SK-N-SH (cell line): ENCODE results near the gene CSHL1.
"Not testable (repeated sequence)": the region's sequence is repeated elsewhere in the genome, so short reads cannot be mapped to it uniquely, and the experiment has no call there.

Experiments
- EP300 ChIP-seq, 2 experiments: IDR thresholded peaks; 2 replicates each; pipeline versions ENCODE4 v1.4.0 to v1.6.1; 2012; ENCODE audit warnings: borderline replicate concordance in 1 of 2, low read depth in 1 of 2, low read length in 1 of 2
- POLR2AphosphoS5 ChIP-seq: IDR thresholded peaks from 2 replicates; pipeline ENCODE4 v1.6.1; 2012; ENCODE audit warnings: low read depth, low read length
- REST ChIP-seq: IDR thresholded peaks from 2 replicates; pipeline ENCODE4 v1.6.1; 2012; ENCODE audit warnings: mild to moderate bottlenecking, low read depth, low read length, moderate library complexity
- SMC3 ChIP-seq: IDR thresholded peaks from 2 replicates; pipeline ENCODE4 v1.6.1; 2012; ENCODE audit warnings: low read depth, low read length, improper control_type of control experiment

DNA sequence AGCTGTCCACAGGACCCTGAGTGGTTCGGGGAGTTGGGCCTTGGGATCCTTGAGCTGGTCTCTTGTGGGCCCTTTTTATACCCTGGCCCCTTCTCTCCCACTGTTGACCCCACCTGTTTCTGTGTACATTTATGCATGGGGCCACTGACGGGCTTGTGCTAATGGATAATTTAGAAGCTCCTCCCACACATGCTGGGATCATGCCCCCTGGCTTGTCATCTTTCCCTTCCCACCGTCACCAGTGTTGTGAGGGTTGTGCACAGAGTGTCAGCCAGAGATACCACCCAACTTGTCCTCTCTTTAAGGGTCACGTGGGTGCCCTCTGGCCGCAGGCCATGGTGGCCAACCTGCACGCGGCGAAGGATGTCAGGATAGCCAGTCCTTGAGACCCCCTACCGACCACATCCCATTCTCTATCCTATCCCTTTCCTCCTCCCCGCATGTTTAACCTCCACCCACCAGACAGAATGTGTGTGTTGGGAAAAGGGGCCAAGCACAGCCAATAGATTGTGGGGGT is 7.8 kb upstream of the CSHL1 start, which contains the start of gene GH1:
- not testable (repeated sequence) for TF ChIP-seq EP300 (IDR thresholded peaks at IDR 0.05; ENCODE audit: borderline replicate concordance in 1 of 2, low read depth in 1 of 2, low read length in 1 of 2); POLR2AphosphoS5; SMC3; REST
